ENCODE measurements around the gene ZCCHC14.

DNA sequence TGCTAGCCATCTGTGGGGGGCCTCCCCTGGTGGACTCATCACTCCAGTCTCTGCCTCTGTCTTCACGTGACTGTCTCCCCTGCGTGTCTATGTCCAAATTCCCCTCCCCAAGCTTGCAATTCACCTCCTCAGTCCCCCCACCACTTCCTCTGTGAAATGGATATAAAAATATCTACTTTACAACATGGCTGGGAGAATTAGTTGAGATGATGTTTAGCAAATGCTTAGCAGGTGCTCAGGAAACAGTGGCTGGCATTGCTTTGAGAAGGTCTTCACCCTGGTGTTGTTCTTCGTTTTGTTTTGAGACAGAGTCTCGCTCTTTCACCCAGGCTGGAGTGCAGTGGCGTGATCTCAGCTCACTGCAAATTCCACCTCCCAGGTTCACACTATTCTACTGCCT lies 8.3 kb upstream of the ZCCHC14 start:
- TF ChIP-seq SP2 (IDR thresholded peaks at IDR 0.05; ENCODE audit: low read length), result no peak
- no peak for TF ChIP-seq EZH2 (IDR thresholded peaks at IDR 0.05; ENCODE audit: low read depth, low read length, severe bottlenecking)
- no peak for TF ChIP-seq KDM1A (IDR thresholded peaks at IDR 0.05; ENCODE audit: borderline replicate concordance, low read length)
- TF ChIP-seq CHD1 (IDR thresholded peaks at IDR 0.05; ENCODE audit: low read depth, low read length), result no peak
- no peak for TF ChIP-seq RFX5 (IDR thresholded peaks at IDR 0.05; ENCODE audit: borderline replicate concordance, low read depth, low read length)
- TF ChIP-seq, protein P1, sequence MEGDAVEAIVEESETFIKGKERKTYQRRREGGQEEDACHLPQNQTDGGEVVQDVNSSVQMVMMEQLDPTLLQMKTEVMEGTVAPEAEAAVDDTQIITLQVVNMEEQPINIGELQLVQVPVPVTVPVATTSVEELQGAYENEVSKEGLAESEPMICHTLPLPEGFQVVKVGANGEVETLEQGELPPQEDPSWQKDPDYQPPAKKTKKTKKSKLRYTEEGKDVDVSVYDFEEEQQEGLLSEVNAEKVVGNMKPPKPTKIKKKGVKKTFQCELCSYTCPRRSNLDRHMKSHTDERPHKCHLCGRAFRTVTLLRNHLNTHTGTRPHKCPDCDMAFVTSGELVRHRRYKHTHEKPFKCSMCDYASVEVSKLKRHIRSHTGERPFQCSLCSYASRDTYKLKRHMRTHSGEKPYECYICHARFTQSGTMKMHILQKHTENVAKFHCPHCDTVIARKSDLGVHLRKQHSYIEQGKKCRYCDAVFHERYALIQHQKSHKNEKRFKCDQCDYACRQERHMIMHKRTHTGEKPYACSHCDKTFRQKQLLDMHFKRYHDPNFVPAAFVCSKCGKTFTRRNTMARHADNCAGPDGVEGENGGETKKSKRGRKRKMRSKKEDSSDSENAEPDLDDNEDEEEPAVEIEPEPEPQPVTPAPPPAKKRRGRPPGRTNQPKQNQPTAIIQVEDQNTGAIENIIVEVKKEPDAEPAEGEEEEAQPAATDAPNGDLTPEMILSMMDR (IDR thresholded peaks at IDR 0.05; ENCODE audit: control extremely low read depth in 1 of 3, insufficient read depth in 1 of 3, low read depth in 1 of 3, low read length in 3 of 3), result no peak
